ENCODE measurements around the gene SYNJ2. TPM values are rescaled to one million over a fixed set of nuclear protein-coding genes. Genes with fewer than 3 reads are reported as not detected.

The SYNJ2 gene
- total RNA-seq, 2 experiments from 2014 or later: 42.4 to 42.7 TPM

DNA sequence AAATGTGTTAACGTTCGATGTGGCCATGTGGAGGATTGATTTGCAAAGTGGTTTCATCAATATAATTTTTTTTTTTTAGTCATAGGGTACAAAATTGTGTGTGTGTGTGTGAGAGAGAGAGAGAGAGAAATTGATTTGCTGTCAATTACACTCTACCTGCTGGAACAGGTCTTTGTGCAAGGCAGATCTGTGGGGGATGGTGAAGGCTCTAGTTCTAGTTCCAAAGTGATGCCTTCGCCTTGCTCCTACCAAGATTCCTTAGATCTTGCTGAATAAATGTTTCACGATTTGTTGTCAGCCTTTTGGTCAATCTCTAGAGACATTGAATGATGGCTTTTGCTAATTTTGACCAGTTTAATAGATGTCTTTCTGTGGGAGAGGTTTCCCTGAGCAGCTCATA is 121.6 kb downstream of the SYNJ2 start:
- no peaks in the 10 kb centered on the region for H3K9me3 Mint-ChIP-seq
- no peak overlapping the region for H3K27ac Mint-ChIP-seq
- CTCF ChIA-PET: no interaction called here
- H3K4me3 Mint-ChIP-seq: no peak overlapping the region
- H3K27me3 Mint-ChIP-seq (ENCODE audit: low read depth): no peaks in the 10 kb centered on the region
- peaks cover 2% of the 10 kb centered on the region for H3K36me3 Mint-ChIP-seq (ENCODE audit: low read depth)
- intact Hi-C loops (cut with micrococcal nuclease): no loop called here
- DNase-seq: no peak
- H3K4me1 Mint-ChIP-seq (ENCODE audit: low read depth): no peaks in the 10 kb centered on the region

DNA sequence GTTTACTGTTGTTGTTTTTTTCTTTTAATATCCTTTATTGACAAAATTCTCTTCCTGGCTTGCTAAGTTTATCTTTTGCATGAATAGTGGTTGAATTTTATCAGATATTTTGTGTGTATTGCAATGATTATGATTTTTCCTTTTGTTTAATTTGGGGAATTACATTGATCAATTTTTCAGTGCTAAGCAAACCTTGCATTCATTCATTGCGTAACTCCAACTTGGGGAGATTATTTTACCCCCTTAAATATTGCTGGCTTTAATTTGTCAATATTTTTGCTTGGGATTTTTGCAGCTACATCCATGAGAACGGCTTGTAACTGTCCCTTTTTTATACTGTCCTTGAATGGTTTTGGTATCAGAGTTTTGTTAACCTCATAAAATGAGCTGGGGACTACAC is 123.0 kb downstream of the SYNJ2 start:
- no peak overlapping the region for H3K4me3 Mint-ChIP-seq
- intact Hi-C loops (cut with micrococcal nuclease): no loop called here
- peaks cover 8% of the 10 kb centered on the region for H3K36me3 Mint-ChIP-seq (ENCODE audit: low read depth)
- no peaks in the 10 kb centered on the region for H3K9me3 Mint-ChIP-seq
- H3K4me1 Mint-ChIP-seq (ENCODE audit: low read depth): no peaks in the 10 kb centered on the region
- CTCF ChIA-PET: no interaction called here
- no peak overlapping the region for H3K27ac Mint-ChIP-seq
- DNase-seq: no peak
- no peaks in the 10 kb centered on the region for H3K27me3 Mint-ChIP-seq (ENCODE audit: low read depth)

DNA sequence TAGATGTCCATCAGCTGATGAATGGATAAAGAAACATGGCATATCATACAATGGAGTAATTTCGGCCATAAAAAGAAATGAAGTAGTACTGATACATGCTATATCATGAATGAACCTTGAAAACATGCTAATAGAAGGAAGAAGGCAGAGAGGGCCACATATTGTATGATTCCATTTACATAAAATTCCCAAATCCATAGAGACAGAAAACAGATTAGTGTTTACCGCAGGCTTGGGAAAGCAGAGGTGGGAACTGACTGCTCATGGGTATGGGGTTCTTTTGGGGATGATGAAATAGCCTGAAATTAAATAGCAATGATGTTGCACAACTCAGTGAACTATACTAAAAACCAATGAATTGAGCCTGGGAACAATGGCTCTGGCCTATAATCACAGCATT is 128.1 kb downstream of the SYNJ2 start:
- Mint-ChIP-seq H3K27ac (no peak overlapping the region), H3K4me3 (no peak overlapping the region), H3K4me1 (ENCODE audit: low read depth) (no peaks in the 10 kb centered on the region), H3K36me3 (ENCODE audit: low read depth) (peaks cover 6% of the 10 kb centered on the region), H3K9me3 (no peaks in the 10 kb centered on the region), H3K27me3 (ENCODE audit: low read depth) (no peaks in the 10 kb centered on the region)
- intact Hi-C loops (cut with micrococcal nuclease): no loop called here
- DNase-seq: no peak
- CTCF ChIA-PET: no interaction called here

DNA sequence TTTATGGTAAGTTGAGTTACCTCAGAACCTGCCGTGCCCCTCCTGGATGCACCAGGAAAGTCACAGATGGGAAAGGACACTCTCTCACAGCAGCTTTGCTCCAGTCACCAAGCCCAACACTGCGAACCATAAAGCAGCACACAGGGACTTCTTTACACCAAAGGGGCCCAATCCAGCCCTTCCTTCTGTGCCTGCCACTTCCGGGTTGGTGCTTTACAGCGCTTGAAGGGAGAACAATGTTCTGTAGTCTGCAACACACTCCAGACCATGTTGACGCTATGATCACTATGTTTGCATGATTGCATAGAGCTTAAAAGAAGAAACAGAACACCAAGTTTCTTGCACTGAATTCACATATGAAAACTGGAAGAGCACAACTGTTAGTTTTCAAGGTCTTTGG is 129.3 kb downstream of the SYNJ2 start:
- H3K4me3 Mint-ChIP-seq: no peak overlapping the region
- peaks cover 6% of the 10 kb centered on the region for H3K36me3 Mint-ChIP-seq (ENCODE audit: low read depth)
- no peak for DNase-seq
- intact Hi-C loops (cut with micrococcal nuclease): no loop called here
- no peaks in the 10 kb centered on the region for H3K9me3 Mint-ChIP-seq
- H3K27me3 Mint-ChIP-seq (ENCODE audit: low read depth): no peaks in the 10 kb centered on the region
- H3K27ac Mint-ChIP-seq: no peak overlapping the region
- H3K4me1 Mint-ChIP-seq (ENCODE audit: low read depth): no peaks in the 10 kb centered on the region
- CTCF ChIA-PET: no interaction called here

DNA sequence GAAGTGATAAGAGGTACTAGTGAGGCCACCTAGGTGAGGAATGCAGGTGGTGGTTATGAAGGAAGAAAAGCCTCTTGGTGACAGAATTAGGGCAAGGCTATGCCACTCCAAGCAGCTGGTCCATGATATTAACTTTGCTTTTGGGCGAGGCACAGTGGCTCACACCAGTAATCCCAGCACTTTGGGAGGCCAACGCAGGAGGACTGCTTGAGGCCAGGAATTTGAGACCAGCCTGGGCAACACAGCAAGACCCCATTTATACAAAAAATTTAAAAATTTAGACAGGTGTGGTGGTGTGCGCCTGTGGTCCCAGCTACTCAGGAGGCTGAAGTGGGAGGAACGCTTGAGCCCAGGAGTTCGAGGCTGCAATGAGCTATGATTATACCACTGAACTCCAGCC is 130.3 kb downstream of the SYNJ2 start:
- Mint-ChIP-seq H3K4me3 (no peak overlapping the region), H3K9me3 (no peaks in the 10 kb centered on the region), H3K27ac (no peak overlapping the region), H3K36me3 (ENCODE audit: low read depth) (peaks cover 6% of the 10 kb centered on the region), H3K4me1 (ENCODE audit: low read depth) (no peaks in the 10 kb centered on the region), H3K27me3 (ENCODE audit: low read depth) (no peaks in the 10 kb centered on the region)
- CTCF ChIA-PET: no interaction called here
- no peak for DNase-seq
- intact Hi-C loops (cut with micrococcal nuclease): no loop called here

DNA sequence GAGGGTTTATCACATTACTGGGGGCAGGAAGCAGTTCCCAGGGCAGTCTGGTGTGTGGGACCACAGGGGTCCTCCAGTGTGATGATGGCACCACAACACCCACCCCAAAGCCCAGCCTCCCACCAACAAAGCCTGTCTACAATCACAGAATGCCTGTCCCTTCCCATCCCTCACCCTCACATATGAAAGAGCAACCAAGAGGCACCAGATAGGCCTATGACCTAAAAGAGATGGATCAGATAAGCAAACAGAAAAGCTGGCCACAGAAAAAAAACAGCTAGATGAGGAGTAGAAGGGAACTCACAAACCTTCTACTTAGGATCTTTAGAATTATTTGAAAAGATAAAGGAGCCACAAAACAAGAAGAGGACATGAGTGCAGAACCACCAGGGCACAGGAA is 132.1 kb downstream of the SYNJ2 start:
- CTCF ChIA-PET: no interaction called here
- no peak overlapping the region for H3K27ac Mint-ChIP-seq
- H3K4me3 Mint-ChIP-seq: no peak overlapping the region
- H3K4me1 Mint-ChIP-seq (ENCODE audit: low read depth): no peaks in the 10 kb centered on the region
- no peaks in the 10 kb centered on the region for H3K9me3 Mint-ChIP-seq
- H3K36me3 Mint-ChIP-seq (ENCODE audit: low read depth): peaks cover 5% of the 10 kb centered on the region
- H3K27me3 Mint-ChIP-seq (ENCODE audit: low read depth): no peaks in the 10 kb centered on the region
- no peak for DNase-seq
- intact Hi-C loops (cut with micrococcal nuclease): no loop called here

DNA sequence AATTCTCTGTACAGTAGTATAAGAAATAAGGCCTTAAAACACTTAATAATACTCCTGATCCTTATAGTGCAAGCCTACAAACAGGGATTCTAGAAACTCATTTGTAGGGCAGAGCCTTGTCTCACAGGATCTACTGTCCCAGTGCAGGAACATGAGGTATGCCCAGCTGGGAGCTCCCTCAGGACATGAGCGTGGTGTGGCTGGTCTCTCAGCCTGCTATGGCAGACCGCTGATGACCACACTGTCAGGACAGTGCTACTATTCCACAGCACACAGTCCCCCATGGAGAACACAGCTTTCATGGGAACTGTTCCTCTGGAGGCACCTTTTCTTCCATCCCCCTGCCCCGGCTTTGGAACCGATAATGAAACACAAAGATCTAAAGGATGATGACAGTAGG is 133.4 kb downstream of the SYNJ2 start:
- no peak for DNase-seq
- H3K9me3 Mint-ChIP-seq: no peaks in the 10 kb centered on the region
- H3K27me3 Mint-ChIP-seq (ENCODE audit: low read depth): no peaks in the 10 kb centered on the region
- H3K4me1 Mint-ChIP-seq (ENCODE audit: low read depth): no peaks in the 10 kb centered on the region
- peaks cover 1% of the 10 kb centered on the region for H3K36me3 Mint-ChIP-seq (ENCODE audit: low read depth)
- intact Hi-C loops (cut with micrococcal nuclease): no loop called here
- H3K27ac Mint-ChIP-seq: no peak overlapping the region
- H3K4me3 Mint-ChIP-seq: no peak overlapping the region
- CTCF ChIA-PET: no interaction called here

DNA sequence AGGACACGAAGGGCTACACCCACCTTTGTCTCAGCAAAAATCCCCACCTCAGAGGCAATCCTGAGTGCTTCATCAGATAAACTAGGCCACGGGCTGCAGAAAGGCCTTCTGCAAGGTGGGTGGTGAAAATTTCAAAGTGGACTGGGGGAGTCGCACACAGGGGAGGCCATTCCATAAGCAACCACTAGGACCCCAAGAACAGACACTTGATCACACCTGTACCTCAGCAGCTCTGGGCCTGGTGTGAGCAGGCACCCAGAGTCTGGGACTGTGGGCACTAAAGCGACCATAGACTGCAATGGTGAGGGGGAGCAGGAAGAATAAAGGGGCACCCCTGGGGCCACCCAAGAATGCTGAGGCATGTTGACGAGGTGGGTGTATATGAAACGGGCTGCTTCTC is 133.8 kb downstream of the SYNJ2 start:
- intact Hi-C loops (cut with micrococcal nuclease): no loop called here
- H3K27me3 Mint-ChIP-seq (ENCODE audit: low read depth): no peaks in the 10 kb centered on the region
- no peaks in the 10 kb centered on the region for H3K4me1 Mint-ChIP-seq (ENCODE audit: low read depth)
- peaks cover 1% of the 10 kb centered on the region for H3K36me3 Mint-ChIP-seq (ENCODE audit: low read depth)
- no peak for DNase-seq
- CTCF ChIA-PET: no interaction called here
- no peak overlapping the region for H3K4me3 Mint-ChIP-seq
- H3K27ac Mint-ChIP-seq: no peak overlapping the region
- no peaks in the 10 kb centered on the region for H3K9me3 Mint-ChIP-seq

DNA sequence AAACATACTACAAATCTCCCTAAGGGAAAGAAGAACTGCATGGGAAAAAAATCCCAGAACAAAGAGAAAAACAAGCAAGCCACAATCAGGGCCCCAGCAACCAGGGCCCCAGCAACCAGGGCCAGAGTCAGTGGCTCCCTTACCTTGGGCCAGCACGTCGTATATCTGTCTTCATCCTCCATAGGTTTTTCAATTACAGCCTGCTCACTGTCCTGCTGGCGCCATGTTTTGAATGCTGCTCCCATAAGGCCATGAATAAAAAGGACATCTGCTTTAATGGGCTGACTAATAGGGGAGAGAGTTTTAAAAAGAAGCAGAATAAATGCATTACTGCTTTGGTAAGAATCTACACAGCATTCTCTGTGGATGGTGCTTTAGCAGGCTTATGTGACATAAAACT is 137.2 kb downstream of the SYNJ2 start:
- no peaks in the 10 kb centered on the region for H3K27me3 Mint-ChIP-seq (ENCODE audit: low read depth)
- intact Hi-C loops (cut with micrococcal nuclease): no loop called here
- DNase-seq: no peak
- H3K9me3 Mint-ChIP-seq: no peaks in the 10 kb centered on the region
- H3K27ac Mint-ChIP-seq: no peak overlapping the region
- H3K4me1 Mint-ChIP-seq (ENCODE audit: low read depth): no peaks in the 10 kb centered on the region
- no peak overlapping the region for H3K4me3 Mint-ChIP-seq
- CTCF ChIA-PET: no interaction called here
- H3K36me3 Mint-ChIP-seq (ENCODE audit: low read depth): peaks cover 10% of the 10 kb centered on the region

DNA sequence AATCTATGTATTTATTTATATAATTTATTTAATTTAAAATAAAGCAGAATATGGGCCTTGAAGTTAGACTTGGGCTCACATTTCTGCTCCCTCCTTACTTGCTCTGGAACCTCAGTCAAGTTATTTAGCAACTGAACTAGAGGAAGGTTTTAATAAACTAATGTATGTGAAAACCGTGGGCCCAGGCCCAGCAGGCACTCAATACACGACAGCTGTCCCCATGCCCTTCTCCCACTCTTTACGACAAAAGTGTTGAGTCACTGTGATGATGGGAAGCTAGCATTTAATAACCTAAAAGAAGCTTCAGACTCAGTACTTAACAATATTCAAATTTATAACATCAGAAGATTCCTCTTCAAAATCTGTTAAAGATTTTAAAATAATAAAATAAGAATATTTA is 139.7 kb downstream of the SYNJ2 start:
- H3K27me3 Mint-ChIP-seq (ENCODE audit: low read depth): no peaks in the 10 kb centered on the region
- intact Hi-C loops (cut with micrococcal nuclease): no loop called here

DNA sequence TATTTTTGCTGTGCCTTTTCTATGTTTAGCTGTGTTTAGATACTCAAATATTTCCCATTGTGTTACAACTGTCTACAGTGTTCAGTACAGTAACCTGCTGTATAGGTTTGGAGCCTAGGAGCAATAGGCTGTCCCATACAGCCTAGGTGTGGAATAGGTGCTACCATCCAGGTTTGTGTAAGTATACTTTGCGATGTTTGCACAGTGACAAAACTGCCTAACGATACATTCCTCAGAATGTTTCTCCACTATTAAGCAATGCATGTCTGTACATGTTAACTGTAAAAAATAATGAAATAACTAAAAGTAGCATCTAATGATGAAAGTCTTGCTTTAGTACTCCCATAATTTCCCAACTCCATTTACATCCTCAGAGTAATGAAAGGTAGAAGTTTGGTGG is 140.4 kb downstream of the SYNJ2 start:
- H3K4me1 Mint-ChIP-seq (ENCODE audit: low read depth): no peaks in the 10 kb centered on the region
- H3K27ac Mint-ChIP-seq: no peak overlapping the region
- H3K9me3 Mint-ChIP-seq: no peaks in the 10 kb centered on the region
- no peak overlapping the region for H3K4me3 Mint-ChIP-seq
- H3K36me3 Mint-ChIP-seq (ENCODE audit: low read depth): peaks cover 11% of the 10 kb centered on the region
- intact Hi-C loops (cut with micrococcal nuclease): no loop called here
- H3K27me3 Mint-ChIP-seq (ENCODE audit: low read depth): no peaks in the 10 kb centered on the region
- CTCF ChIA-PET: no interaction called here
- DNase-seq: no peak

More for the DNA sequence above, 139.7 kb downstream of the SYNJ2 start:
- CTCF ChIA-PET: no interaction called here
- Mint-ChIP-seq H3K27ac (no peak overlapping the region), H3K36me3 (ENCODE audit: low read depth) (peaks cover 11% of the 10 kb centered on the region), H3K4me3 (no peak overlapping the region), H3K9me3 (no peaks in the 10 kb centered on the region), H3K4me1 (ENCODE audit: low read depth) (no peaks in the 10 kb centered on the region)
- DNase-seq: no peak

DNA sequence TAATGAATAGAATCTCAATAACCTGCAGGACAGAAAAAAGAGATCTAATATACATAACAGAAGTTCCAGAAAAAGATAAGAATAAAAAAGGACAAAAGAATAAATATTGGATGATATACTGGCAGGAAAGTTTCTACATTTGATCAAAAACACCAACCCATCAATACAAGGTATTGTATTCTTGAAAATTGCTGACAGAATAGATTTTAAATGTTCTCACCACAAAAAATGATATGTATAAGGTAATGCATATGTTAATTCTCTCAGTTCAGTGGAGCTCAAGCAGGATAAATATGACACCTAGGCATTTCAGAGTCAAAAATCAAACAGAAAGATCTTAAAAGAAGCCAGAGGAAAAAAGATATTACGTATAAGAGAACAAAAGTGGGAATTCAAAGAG is 142.6 kb downstream of the SYNJ2 start:
- DNase-seq: no peak
- Mint-ChIP-seq H3K27ac (no peak overlapping the region), H3K4me3 (no peak overlapping the region), H3K36me3 (ENCODE audit: low read depth) (peaks cover 17% of the 10 kb centered on the region), H3K27me3 (ENCODE audit: low read depth) (no peaks in the 10 kb centered on the region), H3K4me1 (ENCODE audit: low read depth) (no peaks in the 10 kb centered on the region), H3K9me3 (no peaks in the 10 kb centered on the region)
- CTCF ChIA-PET: no interaction called here
- intact Hi-C loops (cut with micrococcal nuclease): no loop called here

DNA sequence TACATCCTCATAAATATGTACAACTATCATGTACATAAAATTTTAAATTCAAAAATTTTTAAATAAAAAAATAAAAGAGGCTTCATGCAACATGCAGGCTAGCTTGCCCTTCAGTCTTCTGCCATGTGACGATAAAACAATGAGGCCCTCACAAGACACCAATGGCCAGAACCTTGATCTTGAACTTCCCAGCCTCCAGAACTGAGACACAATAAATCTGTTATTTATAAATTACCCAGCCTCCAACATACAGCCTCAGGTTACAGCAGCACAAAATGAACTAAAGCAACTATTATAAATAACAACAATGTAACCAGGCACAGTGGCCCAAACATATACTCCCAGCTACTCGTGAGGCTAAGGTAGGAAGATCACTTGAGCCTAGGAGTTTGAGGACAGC is 143.6 kb downstream of the SYNJ2 start:
- no peaks in the 10 kb centered on the region for H3K9me3 Mint-ChIP-seq
- intact Hi-C loops (cut with micrococcal nuclease): no loop called here

DNA sequence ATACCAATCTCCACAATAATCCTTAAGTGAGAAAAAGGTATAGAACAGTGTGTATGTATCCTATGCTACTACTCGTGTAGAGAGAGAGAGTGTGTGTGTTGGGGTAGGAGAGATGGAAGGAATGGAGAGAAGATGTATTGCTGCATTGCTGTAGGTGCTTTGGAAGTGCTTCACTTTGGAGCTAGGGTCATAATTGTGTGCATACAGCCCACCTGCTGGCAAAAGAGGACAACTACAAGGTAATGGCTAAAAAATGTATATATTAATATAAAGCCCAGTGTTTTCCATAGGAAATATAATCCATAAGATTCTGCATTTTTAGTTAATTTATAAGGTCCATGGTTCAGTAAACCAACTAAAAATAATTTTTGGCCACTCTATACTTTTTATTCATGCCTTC is 150.3 kb downstream of the SYNJ2 start:
- no peaks in the 10 kb centered on the region for H3K27me3 Mint-ChIP-seq (ENCODE audit: low read depth)
- H3K27ac Mint-ChIP-seq: no peak overlapping the region
- H3K4me1 Mint-ChIP-seq (ENCODE audit: low read depth): no peaks in the 10 kb centered on the region
- intact Hi-C loops (cut with micrococcal nuclease): loop anchor here (2.0 kb wide), 1 partner anchor 817 kb away; no protein-coding TSS in a partner anchor
- no peak overlapping the region for H3K4me3 Mint-ChIP-seq
- CTCF ChIA-PET: interaction anchor here (0.5 to 1.4 kb wide), 8 partner anchors 9 to 519 kb away, joined by 3 to 5 read pairs (median 3); no protein-coding TSS in a partner anchor
- peaks cover 9% of the 10 kb centered on the region for H3K36me3 Mint-ChIP-seq (ENCODE audit: low read depth)
- H3K9me3 Mint-ChIP-seq: no peaks in the 10 kb centered on the region
- DNase-seq: peak; percentile 33

More for the DNA sequence above, 143.6 kb downstream of the SYNJ2 start:
- Mint-ChIP-seq H3K36me3 (ENCODE audit: low read depth) (peaks cover 17% of the 10 kb centered on the region), H3K4me3 (no peak overlapping the region), H3K27ac (no peak overlapping the region), H3K27me3 (ENCODE audit: low read depth) (no peaks in the 10 kb centered on the region), H3K4me1 (ENCODE audit: low read depth) (no peaks in the 10 kb centered on the region)
- CTCF ChIA-PET: no interaction called here
- no peak for DNase-seq

Data from activated naive CD4-positive, alpha-beta T cell treated with anti-CD3 and anti-CD28 coated beads for 36 hours (primary cell).